Muscle layer of duodenum (tissue), 2 donors: Measurements from ENCODE around the gene CCL11.

Source experiments
- H3K27ac ChIP-seq: one replicate; pipeline ENCODE4 v1.7.0; 2013; ENCODE audit warnings: mild to moderate bottlenecking, low read length
- H3K27me3 ChIP-seq: one replicate; pipeline ENCODE4 v1.7.0; 2013; ENCODE audit warnings: low read depth, mild to moderate bottlenecking, control low read depth, low read length
- H3K36me3 ChIP-seq, 2 donors: one replicate each; pipeline ENCODE4 v1.7.0; 2013; ENCODE audit warnings: low read length in 2 of 2, control low read depth in 1 of 2, mild to moderate bottlenecking in 1 of 2; ENCODE audit not compliant: insufficient read depth in 2 of 2, control insufficient read depth in 1 of 2
- H3K4me1 ChIP-seq, 2 donors: one replicate each; pipeline ENCODE4 v1.7.0; 2013; ENCODE audit warnings: low read length in 2 of 2, mild to moderate bottlenecking in 2 of 2, control low read depth in 1 of 2, moderate library complexity in 1 of 2; ENCODE audit not compliant: insufficient read depth in 2 of 2, control insufficient read depth in 1 of 2
- H3K4me3 ChIP-seq, 2 donors: one replicate each; pipeline ENCODE4 v1.7.0; 2013; ENCODE audit warnings: low read length in 2 of 2, low read depth in 1 of 2, mild to moderate bottlenecking in 1 of 2
- H3K9me3 ChIP-seq, 2 donors: one replicate each; pipeline ENCODE4 v1.7.0; 2013; ENCODE audit warnings: low read length in 2 of 2, control low read depth in 1 of 2, mild to moderate bottlenecking in 1 of 2; ENCODE audit not compliant: control insufficient read depth in 1 of 2
- donor health status: healthy.

The CCL11 gene

DNA sequence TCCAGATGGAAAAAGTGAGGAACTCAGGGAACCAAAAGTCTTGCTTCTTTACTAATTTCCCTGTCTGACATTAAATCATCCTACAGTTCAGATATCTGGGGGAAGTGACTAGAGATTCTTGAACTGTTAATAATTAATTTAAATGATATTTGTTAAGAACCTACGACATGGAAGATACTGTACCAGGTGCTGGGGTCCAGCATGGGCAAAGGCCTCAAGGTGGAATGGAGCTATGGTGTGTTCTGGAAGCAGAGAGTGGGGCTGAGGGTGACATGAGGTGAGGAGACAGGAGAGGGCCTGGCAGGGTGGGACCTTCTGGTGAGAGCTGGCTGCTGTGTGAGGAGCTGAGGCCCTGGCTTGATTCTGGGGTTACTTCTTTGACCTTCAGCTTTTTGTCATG is 36.5 kb upstream of the CCL11 start:
- no peaks in the 10 kb centered on the region for H3K27me3 ChIP-seq
- H3K4me3 ChIP-seq, result no peak overlapping the region
- no peaks in the 10 kb centered on the region for H3K36me3 ChIP-seq
- H3K9me3 ChIP-seq, result no peaks in the 10 kb centered on the region
- H3K27ac ChIP-seq, result peak overlapping the region; percentile 84
- peaks cover 39 to 47% of the 10 kb centered on the region in 2 donors for H3K4me1 ChIP-seq

DNA sequence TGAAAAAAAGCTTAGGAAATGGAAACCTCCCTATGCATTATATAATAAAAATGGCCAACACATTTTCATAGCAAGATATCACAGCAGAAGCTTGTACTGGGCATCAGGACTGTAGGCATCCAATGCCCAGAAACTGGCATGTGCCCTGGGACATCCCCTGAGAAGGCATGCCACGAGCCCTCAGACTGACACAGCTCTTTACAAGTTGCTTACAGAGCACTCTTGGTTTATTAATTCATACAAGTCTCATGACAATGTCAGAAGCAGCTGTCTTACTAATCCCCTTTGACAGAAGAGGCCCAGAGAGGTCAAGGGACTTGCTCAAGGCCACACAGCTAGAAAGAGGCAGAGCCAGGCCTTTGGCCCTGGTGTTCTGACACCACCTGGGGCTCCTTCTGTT is 36.1 kb upstream of the CCL11 start:
- H3K36me3 ChIP-seq, result no peaks in the 10 kb centered on the region
- H3K4me3 ChIP-seq, result no peak overlapping the region
- H3K27ac ChIP-seq, result peak overlapping the region; percentile 84
- no peaks in the 10 kb centered on the region for H3K9me3 ChIP-seq
- no peaks in the 10 kb centered on the region for H3K27me3 ChIP-seq
- peaks cover 43 to 51% of the 10 kb centered on the region in 2 donors for H3K4me1 ChIP-seq

DNA sequence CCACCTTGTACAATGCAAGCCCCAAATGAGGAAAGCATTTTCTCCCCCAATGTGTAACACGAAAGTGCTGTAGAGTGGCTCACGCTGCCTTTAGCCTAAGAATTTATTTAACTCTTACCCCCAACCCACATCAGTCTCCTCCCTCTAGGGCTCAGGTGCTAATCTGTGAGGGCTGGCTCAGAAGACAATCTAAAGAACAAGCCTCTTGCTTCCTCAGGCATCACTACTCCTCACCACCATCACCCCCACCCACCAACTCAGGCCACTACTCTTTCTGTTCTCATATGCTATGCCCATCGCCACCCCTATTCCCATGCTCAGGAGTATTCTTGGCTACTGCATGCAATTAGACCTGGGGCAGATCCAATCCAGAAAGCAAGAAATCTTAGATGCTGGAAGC is 34.4 kb upstream of the CCL11 start:
- Histone ChIP-seq H3K36me3 (no peaks in the 10 kb centered on the region), H3K4me3 (no peak overlapping the region), H3K4me1 (peaks cover 48 to 58% of the 10 kb centered on the region in 2 donors), H3K9me3 (no peaks in the 10 kb centered on the region), H3K27ac (no peak overlapping the region), H3K27me3 (no peaks in the 10 kb centered on the region)

DNA sequence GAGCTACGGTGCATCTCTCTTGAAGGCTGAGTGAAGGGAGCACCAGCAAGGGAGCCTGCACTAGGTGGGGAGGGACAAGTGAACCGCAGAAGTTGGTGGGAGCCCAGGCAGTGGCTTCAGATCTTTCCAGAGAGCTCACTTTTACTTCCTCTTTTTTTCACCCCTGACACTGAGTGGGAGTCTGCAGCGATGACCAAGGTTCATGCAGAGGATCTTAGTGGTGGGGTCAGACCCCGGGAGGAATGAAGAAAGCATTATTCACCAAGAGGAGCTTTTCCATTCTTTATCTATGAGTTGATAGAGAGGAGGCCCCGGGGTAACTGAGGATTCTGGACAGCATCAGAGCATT is 33.5 kb upstream of the CCL11 start:
- peak overlapping the region; percentile 95 for H3K27ac ChIP-seq
- H3K27me3 ChIP-seq, result no peaks in the 10 kb centered on the region
- H3K36me3 ChIP-seq, result no peaks in the 10 kb centered on the region
- peaks cover 48 to 58% of the 10 kb centered on the region in 2 donors for H3K4me1 ChIP-seq
- H3K9me3 ChIP-seq, result no peaks in the 10 kb centered on the region
- no peak overlapping the region for H3K4me3 ChIP-seq

DNA sequence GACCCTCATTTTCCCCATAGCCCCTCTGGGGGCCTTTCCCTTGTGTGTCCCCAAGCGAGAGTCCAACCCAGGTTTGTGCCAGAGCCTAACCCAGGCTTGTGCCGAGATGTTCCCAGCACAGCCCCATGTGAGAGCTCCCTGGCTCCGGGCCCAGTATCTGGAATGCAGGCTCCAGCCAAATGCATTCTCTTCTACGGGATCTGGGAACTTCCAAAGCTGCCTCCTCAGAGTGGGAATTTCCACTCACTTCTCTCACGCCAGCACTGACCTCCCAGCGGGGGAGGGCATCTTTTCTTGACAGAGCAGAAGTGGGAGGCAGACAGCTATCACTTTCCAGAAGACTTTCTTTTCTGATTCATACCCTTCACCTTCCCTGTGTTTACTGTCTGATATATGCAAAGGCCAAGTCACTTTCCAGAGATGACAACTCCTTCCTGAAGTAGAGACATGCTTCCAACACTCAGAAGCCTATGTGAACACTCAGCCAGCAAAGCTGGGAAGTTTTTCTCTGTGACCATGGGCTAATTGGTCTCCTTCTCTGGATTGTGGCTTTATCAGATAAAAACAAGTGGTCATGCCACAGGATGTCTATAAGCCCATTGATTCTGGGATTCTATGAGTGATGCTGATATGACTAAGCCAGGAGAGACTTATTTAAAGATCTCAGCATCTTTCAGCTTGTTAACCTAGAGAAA is 33.0 kb upstream of the CCL11 start:
- H3K27ac ChIP-seq, result peak overlapping the region; percentile 95
- H3K36me3 ChIP-seq, result no peaks in the 10 kb centered on the region
- no peaks in the 10 kb centered on the region for H3K9me3 ChIP-seq
- no peaks in the 10 kb centered on the region for H3K27me3 ChIP-seq
- H3K4me1 ChIP-seq, result peaks cover 48 to 58% of the 10 kb centered on the region in 2 donors
- H3K4me3 ChIP-seq, result no peak overlapping the region

DNA sequence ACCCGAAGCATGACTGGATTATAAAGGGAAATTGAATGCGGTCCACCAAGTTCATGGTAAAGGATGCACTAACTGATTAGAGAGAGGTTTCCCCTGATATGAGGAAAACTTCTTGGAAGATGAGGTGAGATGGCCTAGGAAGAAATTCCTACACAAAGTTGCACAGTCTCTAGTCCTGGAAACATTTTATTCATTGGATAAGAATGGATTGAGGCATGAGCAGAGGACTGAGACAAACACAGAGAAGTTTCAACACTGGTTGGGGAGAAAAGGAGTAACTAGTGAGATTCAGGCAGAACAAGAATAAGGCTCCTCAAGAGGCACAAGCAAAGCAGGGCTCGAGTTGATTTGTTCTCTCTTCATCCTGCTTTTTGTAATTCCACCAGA is 32.4 kb upstream of the CCL11 start:
- Histone ChIP-seq H3K9me3 (no peaks in the 10 kb centered on the region), H3K36me3 (no peaks in the 10 kb centered on the region), H3K4me1 (peaks cover 46 to 53% of the 10 kb centered on the region in 2 donors), H3K4me3 (peak overlapping the region in 1 of 2 donors; percentile 48), H3K27ac (peak overlapping the region; percentile 95), H3K27me3 (no peaks in the 10 kb centered on the region)

DNA sequence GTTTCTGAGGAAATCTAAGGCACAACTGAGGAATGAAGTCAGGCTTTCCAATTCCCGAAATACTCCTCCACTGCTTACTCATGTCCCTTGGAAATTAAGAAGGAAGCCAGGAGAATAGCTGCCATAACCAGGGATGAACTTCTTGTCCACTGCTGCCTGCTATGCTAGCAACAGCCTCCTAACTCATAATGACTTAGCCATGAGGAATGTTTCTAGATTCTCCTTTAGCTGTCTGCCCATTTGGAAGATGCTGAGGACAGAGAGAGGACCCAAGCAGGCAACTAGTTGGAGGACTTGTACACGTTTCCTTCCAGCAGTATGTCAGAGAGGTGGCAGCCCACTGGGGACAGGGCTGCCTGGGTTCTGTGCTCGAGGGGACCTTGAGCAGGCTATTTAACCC is 31.4 kb upstream of the CCL11 start:
- Histone ChIP-seq H3K4me1 (peaks cover 39 to 43% of the 10 kb centered on the region in 2 donors), H3K9me3 (no peaks in the 10 kb centered on the region), H3K36me3 (no peaks in the 10 kb centered on the region), H3K27me3 (no peaks in the 10 kb centered on the region), H3K4me3 (peak overlapping the region; percentile 48 to 60), H3K27ac (peak overlapping the region; percentile 95)

DNA sequence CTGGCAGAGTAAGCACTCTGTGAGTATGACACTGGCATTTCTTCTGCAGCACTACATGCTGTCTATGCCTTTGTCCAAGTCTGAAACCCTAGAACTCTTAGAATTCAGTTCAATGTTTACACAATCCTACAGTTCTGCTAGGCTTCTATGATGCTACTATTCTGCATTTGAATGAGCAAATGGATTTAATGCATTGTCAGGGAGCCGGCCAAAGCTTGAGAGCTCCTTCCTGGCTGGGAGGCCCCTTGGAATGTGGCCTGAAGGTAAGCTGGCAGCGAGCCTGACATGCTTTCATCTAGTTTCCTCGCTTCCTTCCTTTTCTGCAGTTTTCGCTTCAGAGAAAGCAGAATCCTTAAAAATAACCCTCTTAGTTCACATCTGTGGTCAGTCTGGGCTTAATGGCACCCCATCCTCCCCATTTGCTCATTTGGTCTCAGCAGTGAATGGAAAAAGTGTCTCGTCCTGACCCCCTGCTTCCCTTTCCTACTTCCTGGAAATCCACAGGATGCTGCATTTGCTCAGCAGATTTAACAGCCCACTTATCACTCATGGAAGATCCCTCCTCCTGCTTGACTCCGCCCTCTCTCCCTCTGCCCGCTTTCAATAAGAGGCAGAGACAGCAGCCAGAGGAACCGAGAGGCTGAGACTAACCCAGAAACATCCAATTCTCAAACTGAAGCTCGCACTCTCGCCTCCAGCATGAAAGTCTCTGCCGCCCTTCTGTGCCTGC is 30.7 kb upstream of the CCL11 start, which contains the start of gene CCL2:
Gene CCL2 (plus strand): TSS at position 635 of the 730 bp plus-strand sequence. CDS start 65 bp downstream, at position 700.
- Histone ChIP-seq H3K36me3 (no peaks in the 10 kb centered on the region), H3K27me3 (no peaks in the 10 kb centered on the region), H3K9me3 (no peaks in the 10 kb centered on the region), H3K4me1 (peaks cover 36 to 39% of the 10 kb centered on the region in 2 donors), H3K4me3 (peak within 1 kb of the TSS; percentile 48 to 60), H3K27ac (peak within 1 kb of the TSS; percentile 95)

DNA sequence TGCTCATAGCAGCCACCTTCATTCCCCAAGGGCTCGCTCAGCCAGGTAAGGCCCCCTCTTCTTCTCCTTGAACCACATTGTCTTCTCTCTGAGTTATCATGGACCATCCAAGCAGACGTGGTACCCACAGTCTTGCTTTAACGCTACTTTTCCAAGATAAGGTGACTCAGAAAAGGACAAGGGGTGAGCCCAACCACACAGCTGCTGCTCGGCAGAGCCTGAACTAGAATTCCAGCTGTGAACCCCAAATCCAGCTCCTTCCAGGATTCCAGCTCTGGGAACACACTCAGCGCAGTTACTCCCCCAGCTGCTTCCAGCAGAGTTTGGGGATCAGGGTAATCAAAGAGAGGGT is 30.2 kb upstream of the CCL11 start:
- no peaks in the 10 kb centered on the region for H3K9me3 ChIP-seq
- H3K27ac ChIP-seq, result peak overlapping the region; percentile 95
- no peaks in the 10 kb centered on the region for H3K36me3 ChIP-seq
- peaks cover 31 to 38% of the 10 kb centered on the region in 2 donors for H3K4me1 ChIP-seq
- no peaks in the 10 kb centered on the region for H3K27me3 ChIP-seq
- peak overlapping the region; percentile 48 to 60 for H3K4me3 ChIP-seq

DNA sequence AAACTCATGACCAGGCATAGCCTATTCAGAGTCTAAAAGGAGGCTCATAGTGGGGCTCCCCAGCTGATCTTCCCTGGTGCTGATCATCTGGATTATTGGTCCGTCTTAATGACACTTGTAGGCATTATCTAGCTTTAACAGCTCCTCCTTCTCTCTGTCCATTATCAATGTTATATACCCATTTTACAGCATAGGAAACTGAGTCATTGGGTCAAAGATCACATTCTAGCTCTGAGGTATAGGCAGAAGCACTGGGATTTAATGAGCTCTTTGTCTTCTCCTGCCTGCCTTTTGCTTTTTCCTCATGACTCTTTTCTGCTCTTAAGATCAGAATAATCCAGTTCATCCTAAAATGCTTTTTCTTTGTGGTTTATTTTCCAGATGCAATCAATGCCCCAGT is 29.7 kb upstream of the CCL11 start:
- H3K27ac ChIP-seq, result peak overlapping the region; percentile 95
- H3K27me3 ChIP-seq, result no peaks in the 10 kb centered on the region
- peak overlapping the region; percentile 48 to 60 for H3K4me3 ChIP-seq
- H3K4me1 ChIP-seq, result peaks cover 26 to 33% of the 10 kb centered on the region in 2 donors
- H3K36me3 ChIP-seq, result no peaks in the 10 kb centered on the region
- H3K9me3 ChIP-seq, result no peaks in the 10 kb centered on the region

DNA sequence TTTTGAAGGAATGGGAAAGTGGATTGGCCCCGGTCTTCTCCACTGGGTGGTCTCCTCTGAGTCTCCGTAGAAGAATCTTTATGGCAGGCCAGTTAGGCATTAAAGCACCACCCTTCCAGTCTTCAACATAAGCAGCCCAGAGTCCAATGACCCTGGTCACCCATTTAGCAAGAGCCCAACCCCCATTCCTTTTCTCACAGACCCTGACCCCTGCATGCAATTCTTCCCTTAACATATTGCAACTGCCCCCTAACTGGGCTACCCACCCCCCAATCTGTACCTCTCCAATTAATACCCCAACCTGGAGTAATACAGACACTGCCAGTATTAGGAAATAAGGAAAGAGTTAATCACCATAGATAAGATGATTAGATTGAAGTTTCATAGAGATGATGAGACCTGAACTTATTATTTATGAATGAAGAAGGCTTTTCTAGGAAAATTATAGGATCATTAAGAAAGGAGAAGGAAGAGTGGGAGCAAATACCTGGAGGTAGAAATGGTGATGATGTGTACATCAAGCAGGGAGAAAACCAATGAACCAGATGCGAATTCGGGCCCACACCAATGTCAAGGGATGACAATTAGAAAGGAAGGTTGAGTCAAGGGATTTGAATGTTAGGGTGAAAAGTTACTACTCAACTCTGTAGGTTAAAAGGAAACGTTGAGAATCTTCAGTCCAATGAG is 28.1 kb upstream of the CCL11 start:
- Histone ChIP-seq H3K36me3 (no peaks in the 10 kb centered on the region), H3K27ac (no peak overlapping the region), H3K4me3 (peak overlapping the region in 1 of 2 donors; percentile 7), H3K27me3 (no peaks in the 10 kb centered on the region), H3K9me3 (no peaks in the 10 kb centered on the region), H3K4me1 (peaks cover 11 to 22% of the 10 kb centered on the region in 2 donors)
